ENCODE results near the gene RAD23B.

The RAD23B gene

DNA sequence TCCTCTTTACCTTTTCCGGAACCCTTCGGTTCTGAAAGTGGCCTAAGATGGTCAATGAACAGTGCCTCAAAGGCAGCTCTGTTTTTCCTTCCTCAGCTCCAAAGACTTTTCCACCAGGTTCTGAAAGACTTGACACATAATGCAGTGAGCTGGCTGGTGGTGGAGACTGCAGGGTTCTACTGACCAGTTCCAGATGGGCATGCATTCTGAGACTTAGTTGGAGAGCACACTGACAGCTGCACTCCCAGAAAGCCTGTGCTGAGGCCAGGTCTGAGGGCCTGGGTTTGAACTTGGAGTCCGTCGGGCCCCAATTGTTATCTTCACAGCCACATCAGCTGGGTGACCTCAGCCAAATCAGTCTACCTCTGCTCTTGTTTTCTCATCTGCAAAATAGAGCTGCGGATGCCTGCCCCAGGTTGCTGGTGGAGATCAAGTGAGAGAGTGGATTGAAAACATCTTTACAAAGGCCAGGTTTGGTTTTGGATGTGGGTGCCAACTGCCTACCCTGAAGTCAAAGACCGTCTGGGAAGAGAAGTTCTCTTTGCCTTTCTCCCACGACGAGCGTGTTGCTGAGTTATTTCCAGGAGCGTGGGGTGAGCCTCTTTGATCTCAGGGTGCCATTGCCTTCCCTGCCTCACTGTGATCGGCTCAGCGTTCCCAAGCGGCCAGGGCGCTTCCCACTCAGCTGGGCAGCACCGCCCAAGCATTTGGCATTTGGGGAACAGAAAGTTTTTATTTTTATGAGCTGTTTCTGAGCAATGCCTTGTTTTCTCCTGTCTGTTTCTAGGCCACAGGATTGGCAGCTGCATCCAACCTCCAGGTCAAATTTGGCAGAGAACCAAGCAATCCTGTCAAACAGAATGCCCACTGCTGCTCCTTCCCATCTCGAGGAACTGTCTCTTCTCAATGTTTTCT, 54.9 kb downstream of the RAD23B start:
- DNase-seq = no peak

DNA sequence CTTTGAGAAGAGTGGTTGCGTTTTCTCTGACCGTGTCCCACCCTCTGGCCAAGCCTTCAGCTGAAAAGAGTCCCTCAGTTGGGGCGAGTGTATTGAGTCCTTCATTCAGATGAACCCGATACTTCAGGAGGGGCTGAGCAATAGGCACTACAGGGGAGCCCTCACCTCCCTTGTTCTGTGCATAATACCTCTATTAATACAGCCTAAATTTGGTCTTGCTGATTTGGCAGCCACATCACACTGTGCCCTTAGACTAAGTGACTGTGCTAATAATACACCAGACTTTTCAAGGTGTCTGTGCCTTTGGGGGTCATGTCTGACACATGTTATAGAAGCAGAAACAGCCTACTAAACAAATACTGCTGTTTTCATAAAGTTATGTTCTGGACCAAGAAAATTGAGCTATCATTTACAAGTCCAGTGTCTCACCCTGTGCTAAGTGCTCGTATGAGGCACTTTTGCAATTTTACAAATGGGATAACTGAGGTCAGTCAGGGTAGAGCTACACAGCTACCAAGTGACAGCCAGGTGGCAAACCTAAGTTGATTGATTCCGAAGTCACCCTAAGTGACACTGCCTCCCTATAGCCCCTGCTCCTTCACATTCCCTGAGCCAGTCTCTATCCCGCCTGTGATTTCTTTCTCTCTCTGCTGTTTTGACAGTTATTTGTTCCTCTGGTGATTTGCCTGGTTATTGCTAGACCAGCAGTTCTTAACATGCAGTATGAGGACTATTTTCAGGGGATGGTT, 56.0 kb downstream of the RAD23B start:
- no peak for DNase-seq

DNA sequence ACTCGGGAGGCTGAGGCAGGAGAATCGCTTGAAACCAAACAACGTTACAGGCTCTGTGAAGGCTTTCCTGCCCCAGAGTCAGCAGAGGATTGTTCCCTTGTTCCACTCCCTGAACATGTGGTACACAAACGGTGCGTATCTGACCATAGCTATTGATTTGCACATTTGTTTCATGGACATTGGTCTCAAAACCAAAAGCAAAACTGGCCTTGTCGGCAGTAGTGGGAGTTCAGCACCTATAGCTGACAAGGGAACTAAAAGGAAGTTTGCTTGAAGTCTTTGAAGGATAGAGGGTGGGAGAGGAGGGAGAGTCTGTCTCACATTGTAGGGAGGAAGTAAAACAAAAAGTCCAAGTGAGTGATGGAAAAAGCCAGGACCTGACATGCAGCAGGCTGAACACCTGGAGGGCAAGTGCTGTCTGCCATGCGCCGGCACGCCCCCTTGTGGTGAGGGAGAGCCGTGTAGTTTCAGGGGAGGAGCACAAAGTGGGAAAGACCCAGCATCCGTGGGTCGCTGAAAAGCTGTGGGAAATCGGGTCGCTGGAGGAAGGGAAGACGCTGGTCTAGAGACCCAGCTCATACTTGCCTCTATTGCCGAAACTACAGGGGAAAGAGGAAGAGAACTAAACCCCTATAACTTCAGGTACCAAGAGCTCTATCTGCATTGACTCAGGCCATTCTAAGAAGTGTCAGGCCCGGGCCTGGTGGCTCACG, 58.0 kb downstream of the RAD23B start:
- DNase-seq = peak; percentile 62

DNA sequence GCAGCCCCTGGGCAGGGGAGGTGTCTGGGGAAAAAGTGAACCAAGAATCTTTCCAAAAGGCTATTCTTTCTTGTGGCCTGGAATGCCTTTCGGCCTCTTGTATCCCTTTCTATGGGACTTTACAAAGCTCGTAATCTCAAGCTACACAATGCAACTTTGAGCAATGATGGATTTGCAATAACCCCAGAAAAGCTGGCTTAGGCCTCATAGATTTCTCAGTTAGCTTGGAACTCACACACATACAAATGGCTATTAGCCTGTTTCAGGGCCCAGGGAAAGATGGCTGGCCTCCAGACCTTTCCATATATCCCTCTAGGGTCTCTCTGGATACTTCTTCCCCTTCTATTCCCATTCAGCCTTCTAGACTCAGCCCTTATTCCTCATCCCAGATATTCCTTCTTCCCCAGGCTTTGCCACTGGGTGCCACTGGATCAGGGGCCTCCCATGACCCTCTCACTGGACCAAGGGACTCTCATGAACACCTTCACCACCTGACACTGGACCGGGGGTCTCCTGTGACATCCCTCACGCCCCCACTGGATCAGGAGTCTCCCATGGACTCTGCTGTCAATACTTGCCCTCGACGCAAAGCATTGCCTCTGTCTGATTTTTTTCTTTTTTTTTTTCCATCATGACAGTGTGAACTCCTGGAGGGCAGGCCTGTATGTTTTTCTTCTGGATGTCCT, 59.5 kb downstream of the RAD23B start:
- DNase-seq = no peak

DNA sequence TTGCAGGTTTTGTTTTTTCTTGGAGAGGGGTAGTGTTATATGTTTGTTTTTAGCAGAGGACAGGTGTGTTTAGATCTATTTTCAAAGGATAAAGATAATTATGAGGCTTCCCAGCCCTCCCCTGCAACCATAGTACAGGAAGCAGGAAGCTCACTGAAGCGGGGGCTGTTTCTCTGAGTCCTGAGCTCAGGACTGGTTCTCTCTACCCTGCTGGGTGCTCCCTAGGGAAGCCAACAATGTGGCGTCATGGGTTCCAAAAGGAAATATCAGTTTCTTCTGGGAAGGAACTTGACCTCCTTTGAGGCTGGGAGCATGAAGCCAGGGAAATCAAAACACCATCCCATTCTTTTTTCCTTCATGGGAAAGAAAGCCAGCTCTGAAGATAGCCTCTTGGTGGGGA, 62.2 kb downstream of the RAD23B start:
- no peak for DNase-seq

DNA sequence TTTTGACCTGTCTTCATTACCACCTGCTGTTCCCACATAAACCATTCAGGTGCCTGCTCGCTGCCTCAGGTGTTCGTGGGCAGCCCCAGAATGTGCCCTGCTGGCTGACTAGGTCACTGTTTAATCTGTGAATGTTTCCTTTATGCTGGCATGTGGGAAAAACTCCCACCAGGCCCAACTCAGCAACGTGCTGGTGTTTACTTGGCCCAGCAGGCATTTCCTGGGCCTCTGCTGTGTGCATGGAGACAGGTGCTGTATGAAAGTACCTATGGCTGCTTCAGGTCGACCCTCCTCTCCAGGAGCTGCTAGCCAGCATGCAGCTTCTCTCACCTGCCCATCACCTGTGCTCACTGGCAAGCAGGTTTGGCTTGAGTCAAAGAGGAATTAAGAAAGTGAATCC, 65.8 kb downstream of the RAD23B start:
- no peak for DNase-seq

DNA sequence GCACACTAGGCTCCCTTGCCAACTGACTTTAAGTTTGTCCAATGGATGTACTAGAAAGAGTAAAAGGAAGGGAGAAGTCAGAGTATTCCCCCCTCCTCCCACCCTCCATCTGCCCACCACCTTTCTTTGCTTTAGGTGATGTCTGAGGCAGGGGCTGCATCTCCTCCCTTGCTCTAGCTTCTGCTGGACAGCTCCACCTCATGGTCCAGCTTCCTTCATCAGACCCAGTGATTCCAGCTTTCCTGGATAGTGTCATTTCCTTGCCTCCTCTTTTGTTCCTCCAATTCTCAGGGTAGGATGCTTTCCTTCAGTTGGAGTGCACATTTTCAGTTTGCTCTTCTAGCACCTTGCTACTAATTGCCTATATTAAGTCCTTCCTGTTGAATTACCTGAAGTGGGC, 67.4 kb downstream of the RAD23B start:
- no peak for DNase-seq

DNA sequence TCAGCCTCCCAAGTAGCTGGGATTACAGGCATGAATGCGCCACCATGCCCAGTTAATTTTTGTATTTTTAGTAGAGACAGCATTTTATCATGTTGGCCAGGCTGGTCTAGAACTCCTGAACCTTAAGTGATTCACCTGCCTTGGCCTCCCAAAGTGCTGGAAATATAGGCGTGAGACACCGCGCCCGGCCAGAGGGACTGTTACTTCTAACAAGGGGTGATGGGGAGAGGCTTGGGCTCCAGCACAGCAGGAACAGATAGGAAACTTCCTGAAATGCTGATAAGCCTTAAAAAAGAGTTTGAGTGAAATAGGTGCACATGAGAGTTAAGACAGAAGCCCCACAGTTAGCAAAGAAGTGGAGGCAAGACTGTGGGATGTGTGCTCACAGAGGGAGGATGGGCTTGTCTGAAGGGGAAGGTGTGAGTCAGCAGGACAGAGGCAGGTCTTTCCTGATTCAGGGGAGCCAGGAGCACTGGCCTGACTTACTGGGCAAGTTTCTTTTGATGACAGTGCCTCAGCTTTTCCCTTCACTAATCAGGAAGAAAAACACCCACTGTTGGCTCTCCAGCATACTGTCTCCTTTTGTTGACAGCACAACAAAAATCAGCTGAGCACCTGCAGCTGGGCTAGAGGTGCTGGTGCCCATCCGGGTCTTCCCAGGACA, 68.4 kb downstream of the RAD23B start:
- no peak for DNase-seq

DNA sequence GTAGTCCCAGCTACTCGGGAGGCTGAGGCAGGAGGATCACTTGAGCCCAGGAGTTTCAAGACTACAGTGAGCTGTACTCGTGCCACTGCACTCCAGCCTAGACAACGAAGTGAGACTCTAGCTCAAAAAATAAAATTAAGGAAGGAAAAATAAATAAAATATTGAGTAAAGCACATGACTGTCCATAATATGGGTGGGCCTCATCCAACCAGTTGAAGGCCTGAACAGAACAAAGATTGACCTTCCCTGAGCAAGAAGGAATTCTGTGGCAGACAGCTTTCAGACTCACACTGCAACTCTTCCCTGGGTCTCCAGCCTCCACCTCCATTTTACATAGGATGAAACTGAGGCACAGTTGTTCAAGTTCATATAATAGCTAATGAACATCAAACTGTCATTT, 72.3 kb downstream of the RAD23B start:
- no peak for DNase-seq

DNA sequence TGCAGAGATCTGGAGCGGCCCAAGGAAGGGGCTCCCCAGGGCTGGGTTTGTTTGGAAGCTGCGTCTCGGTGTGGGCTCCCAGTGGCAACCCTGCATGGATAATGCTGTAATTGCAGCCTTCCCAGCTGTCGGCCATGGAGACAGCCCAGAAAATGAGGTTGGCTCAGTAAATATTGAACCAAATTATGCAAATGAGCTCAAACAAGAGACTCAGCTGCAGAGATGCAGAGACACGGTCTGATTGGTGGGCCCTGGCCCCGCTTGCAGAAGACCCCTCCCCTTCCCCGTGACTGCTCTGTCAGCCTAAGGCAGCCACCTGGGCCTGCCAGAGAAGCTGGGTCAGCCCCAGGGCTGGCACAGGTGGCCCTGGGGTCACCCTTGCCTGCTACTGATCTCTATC, 75.9 kb downstream of the RAD23B start:
- DNase-seq = no peak

DNA sequence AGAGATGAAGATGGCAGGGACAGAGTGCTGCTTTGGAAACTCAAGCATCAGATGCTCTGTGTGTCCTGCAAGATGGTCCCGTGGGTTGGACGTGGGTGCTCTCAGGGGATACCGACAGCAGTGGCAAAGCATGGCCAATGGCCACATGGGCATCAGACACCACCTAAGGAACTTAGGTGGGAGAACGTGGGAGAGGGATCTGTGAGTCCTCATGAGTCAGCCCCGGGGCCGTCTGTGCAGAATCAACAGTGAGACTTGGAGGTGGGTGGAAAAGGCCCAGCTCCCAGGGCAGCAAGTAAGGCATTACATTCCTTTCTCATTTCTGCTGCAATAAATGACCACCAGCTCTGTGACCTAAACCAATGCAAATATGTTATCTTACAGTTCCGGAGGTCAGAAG, 77.0 kb downstream of the RAD23B start:
- no peak for DNase-seq

DNA sequence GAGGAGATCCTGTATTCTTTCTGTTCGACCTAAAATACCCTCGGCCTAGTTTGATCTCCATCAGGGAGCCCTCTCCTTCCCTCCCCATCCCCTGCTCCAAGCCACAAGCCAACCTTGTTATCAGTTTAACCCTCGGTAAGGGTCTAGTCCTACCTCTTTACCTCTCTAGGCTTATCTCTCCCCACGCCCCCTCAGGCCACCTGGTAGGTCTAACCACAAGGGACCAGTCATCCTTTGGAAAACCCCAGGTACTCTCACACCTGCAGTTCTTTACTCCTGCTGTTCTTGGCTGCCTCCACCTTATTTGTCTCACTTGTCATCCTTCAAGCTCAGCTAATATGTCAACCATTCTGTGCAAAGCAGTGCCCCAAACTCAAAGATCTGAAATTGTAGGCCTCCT, 78.7 kb downstream of the RAD23B start:
- no peak for DNase-seq

DNA sequence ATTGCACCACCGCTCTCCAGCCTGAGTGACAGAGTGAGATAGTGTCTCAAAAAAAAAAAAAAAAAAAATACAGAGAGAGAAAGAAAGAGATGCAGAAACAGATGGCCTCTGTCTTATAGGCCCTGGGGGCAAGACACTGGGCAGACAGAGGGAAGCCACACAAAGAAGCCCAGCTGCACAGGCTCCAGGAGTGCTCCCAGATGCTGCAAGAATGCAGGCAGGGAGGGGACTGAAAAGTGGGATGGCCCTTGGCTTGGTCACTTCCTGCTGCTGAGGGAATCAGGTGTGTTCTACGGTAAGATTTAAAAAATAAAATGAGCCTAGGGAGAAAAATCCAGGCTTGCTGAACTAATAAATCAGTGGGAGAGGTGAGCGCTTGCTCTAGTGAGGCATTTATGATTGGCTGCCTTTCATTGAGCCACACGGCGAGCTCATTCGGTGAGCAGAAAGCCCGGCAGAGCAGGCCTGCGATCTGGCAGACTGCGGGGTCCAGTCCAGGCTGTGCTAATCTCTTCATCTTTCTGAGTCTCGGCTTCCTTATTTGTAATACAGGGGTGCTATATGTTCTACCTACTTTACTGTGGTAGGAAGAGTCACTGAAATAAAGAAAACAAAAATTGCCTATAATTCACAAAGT, 80.6 kb downstream of the RAD23B start:
- no peak for DNase-seq

DNA sequence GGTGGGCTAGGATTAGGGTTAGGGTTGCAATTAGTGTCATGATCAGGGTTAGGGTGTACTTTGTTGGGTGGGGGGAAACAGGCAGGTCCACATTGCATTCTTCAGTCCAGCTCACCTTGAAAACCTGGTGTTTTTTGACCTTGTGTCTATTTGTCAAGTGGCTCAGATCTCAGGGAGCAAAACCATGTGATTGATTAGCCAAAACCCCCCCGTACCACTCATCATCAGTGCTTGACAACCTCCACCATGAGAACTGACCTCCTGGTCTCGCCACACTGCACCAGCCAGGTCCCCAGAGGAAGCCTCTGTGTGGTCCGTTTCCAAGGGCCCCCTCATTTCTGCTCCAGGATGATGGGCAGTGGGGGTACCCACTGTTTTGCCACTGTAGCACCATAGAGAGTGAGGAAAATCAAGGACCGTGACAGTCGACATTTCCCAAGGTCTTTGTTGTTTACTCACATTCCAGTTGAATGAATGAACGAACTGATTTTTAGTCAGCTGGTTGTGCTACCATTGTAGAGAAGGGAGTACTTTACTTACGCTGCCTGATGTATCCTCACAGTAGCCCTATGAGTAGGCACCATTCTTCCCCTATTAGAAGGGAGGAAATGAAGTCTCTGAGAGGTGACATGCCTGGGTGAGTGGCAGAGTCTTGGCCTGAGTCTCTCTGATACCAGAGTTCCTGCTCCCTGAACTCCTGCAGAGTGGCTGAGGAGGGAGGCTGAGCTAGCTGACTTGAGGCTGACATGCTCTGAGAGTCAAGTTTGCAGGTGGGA, 84.8 kb downstream of the RAD23B start:
- DNase-seq = no peak

DNA sequence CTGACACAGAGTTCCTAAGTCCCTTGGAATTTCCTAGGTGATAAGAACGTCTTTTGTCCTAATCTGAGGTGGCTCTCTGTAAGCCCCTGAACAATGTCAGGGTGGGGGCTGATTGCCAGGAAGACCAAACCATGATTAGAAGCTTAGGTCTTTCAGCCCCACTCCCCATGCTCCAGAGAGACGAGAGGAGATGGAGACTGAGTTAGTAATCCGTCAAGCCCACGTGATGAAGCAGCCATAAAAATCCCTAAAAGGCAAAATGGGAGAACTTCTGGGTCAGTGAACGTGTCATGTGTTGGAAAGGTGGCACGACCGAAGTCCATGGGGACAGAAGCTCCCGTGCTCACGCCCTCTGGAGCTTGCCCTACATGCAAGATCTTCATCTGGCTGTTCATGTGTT, 85.6 kb downstream of the RAD23B start:
- no peak for DNase-seq

DNA sequence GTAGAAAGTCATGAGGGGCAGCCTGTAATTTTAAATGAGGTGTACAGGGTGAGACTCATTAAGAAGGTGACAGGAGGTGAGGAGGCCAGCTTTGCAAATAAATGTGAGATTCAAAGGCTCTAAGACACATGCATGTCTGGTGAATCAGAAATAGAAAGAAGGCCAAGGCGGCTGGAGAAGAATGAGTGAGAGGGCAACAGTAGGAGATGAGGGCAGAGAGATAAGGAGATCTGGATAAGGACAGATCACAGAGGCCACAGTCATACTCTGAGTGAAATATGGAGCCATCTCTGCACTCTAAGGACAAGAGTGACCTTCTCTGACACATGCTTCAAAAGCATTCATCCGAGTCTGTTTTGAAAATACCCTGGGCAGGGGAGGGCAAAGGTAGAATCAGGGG, 90.7 kb downstream of the RAD23B start:
- no peak for DNase-seq

DNA sequence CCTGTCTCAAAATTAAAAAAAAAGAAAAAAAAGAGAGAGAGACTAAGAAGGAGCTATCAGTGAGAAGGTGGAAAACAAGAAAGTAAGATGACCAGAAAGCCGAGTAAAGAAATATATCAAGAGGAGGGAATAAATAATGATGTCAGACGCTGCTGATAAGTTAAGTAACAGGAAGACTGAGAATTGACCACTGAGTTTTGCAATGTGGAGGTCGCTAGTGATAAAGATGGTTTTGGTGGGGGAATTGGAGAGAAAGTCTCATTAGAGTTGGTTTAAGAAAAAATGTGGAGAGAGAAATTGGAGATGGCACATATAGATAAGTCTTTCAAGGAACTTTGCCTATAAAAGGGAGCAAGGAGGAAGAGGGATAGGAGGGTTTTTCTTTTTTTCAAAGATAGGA, 91.9 kb downstream of the RAD23B start:
- no peak for DNase-seq

DNA sequence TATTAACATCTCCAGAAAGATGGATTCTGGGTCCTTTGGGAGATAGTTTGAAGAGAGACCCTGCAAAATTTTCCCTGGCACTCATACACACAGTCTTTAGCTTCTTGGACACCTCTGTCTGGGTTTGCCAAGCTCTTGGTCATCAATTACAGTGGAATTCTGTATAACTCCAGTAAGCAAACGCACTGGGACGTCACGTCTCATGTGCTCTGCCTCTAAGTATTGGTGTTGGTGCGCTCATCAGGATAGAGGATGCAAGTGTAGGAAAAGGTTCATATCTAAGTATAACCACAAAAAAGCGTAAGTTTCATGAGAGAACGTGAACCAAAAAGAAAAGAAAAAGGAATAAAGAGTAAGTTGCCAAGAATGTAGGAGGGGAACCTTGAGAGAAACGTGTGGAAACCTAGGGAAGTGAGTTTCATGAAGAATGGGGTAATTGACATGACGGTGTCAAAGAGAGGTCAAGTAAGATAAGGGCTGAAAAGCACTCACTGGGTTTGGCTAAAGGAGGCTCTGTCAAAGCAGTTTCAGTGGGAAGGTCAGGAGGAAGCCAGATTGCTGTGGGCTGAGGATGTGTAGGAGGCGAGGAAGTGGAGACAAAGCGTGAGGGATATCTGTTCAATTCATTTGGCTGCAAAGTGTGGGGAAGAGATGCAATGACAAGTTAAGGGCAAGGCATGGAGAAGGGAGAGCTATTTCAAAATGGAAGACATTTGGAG, 92.7 kb downstream of the RAD23B start:
- no peak for DNase-seq

DNA sequence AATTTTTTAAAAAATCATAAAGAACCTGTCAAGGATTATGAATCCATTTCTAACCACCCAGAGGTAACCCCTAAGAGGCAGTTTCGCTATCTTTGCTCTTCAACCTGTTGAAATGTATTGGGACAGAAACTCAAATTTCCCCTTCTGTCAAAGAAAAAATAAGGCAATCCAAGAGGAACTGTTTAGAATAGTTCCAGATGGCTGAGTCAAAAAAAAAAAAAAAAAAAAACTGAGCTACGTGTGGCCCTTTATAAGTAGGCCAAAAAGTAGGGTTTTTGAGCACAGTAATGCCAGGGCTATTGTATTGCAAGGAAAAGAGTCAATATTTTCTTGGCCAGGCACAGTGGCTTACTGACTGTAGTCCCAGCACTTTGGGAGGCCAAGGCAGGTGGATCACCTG, 94.9 kb downstream of the RAD23B start:
- DNase-seq = no peak
